Measurements from ENCODE around the gene IFT43. TPM values are rescaled to one million over a fixed set of nuclear protein-coding genes. Genes with fewer than 3 reads are reported as not detected.

IFT43 gene
- total RNA-seq, 1 experiment from 2014 or later: 18.6 TPM

GRCh38 chr14:76113691-76114090 is 128.1 kb downstream of the IFT43 start:
- Histone ChIP-seq H3K4me1 (ENCODE audit: insufficient read depth, low read length) (peaks cover 23% of the 10 kb centered on the region), H3K23me2 (ENCODE audit: insufficient read length, low read depth, low read length, poor library complexity, severe bottlenecking) (no peaks in the 10 kb centered on the region), H3K9me3 (ENCODE audit: control insufficient read depth, low read depth, low read length) (no peaks in the 10 kb centered on the region), H3K4me2 (ENCODE audit: insufficient read depth, insufficient read length, low read length) (peak overlapping the region; percentile 15), H3K27me3 (ENCODE audit: insufficient read depth, low read length) (no peaks in the 10 kb centered on the region), H3K18ac (ENCODE audit: insufficient read length, low read depth, low read length) (no peak overlapping the region), H2BK5ac (ENCODE audit: insufficient read length, low read length) (no peak overlapping the region), H2AFZ (ENCODE audit: low read length) (no peak overlapping the region), H4K8ac (replicated peaks; ENCODE audit: insufficient read length, low read depth, low read length) (no peak overlapping the region), H3K9ac (ENCODE audit: extremely low read depth, insufficient read length, low read length) (no peak overlapping the region), H4K91ac (ENCODE audit: insufficient read length, low read depth, low read length) (no peak overlapping the region), H4K5ac (ENCODE audit: insufficient read length, low read depth, low read length) (no peak overlapping the region), H2BK12ac (ENCODE audit: insufficient read length, low read depth, low read length) (no peak overlapping the region), H2BK15ac (ENCODE audit: low read depth, low read length) (no peak overlapping the region), H2AK5ac (ENCODE audit: insufficient read length, low read length) (no peak overlapping the region), H2BK120ac (ENCODE audit: low read depth, low read length, poor library complexity, severe bottlenecking) (no peak overlapping the region), H4K20me1 (ENCODE audit: control insufficient read depth, insufficient read depth, insufficient read length) (no peaks in the 10 kb centered on the region), H2BK20ac (ENCODE audit: low read depth, low read length, poor library complexity, severe bottlenecking) (no peak overlapping the region), H3K27ac (ENCODE audit: insufficient read length, low read depth, low read length) (peak overlapping the region; percentile 44), H3K79me2 (ENCODE audit: insufficient read depth, low read length) (no peaks in the 10 kb centered on the region), H3K79me1 (ENCODE audit: insufficient read depth, low read depth, low read length, poor library complexity, severe bottlenecking) (no peaks in the 10 kb centered on the region), H3K4ac (ENCODE audit: low read depth, low read length) (no peak overlapping the region), H3K14ac (ENCODE audit: insufficient read depth, low read length) (peak overlapping the region; percentile 7; the same call in 1 of the 2 replicates), H3K23ac (ENCODE audit: insufficient read length, low read depth, low read length) (no peak overlapping the region), H3T11ph (ENCODE audit: low read length) (no peak overlapping the region), H3K56ac (ENCODE audit: insufficient read length, low read depth, low read length) (no peak overlapping the region)
- Mint-ChIP-seq H3K9me3 (no peaks in the 10 kb centered on the region), H3K27ac (peak overlapping the region; percentile 87 to 94 (median 93); a peak in 6 of 7 replicates), H3K4me3 (peak overlapping the region; percentile 13 to 30; a peak in 3 of 5 replicates), H3K4me1 (peaks cover 37 to 40% of the 10 kb centered on the region in 2 experiments), H3K27me3 (ENCODE audit: low read depth) (peaks cover 12% of the 10 kb centered on the region), H3K36me3 (ENCODE audit: insufficient read depth in 1 of 3, low read depth in 3 of 3) (no peaks in the 10 kb centered on the region; a peak in 2 of 7 replicates)
- TF ChIP-seq CTCF (conservative IDR thresholded peaks at IDR 0.05): no peak
- no CpG with 5 or more reads among the region's 8 CpGs for WGBS (ENCODE audit: extremely low coverage, insufficient read length, low lambda C conversion rate)
- peak; percentile 70 for DNase-seq
